Osteocyte (in vitro differentiated cells): Measurements from ENCODE around the gene F12. TPM values are rescaled to one million over a fixed set of nuclear protein-coding genes. Genes with fewer than 3 reads are reported as not detected.

Experiments used
- DNase-seq: peaks from one replicate; pipeline ENCODE4 v3.0.0; 2021; ENCODE audit warnings: mixed read lengths; ENCODE audit not compliant: unreplicated experiment; ENCODE audit errors: extremely low spot score
- H3K27ac Mint-ChIP-seq: one replicate; pipeline ENCODE4 v1.8.0; 2021; ENCODE audit warnings: mild to moderate bottlenecking, mixed read lengths; ENCODE audit not compliant: unreplicated experiment
- H3K27me3 Mint-ChIP-seq: one replicate; pipeline ENCODE4 v1.8.0; 2021; ENCODE audit warnings: mixed read lengths; ENCODE audit not compliant: unreplicated experiment
- H3K36me3 Mint-ChIP-seq: one replicate; pipeline ENCODE4 v1.8.0; 2021; ENCODE audit warnings: mixed read lengths; ENCODE audit not compliant: unreplicated experiment
- H3K4me1 Mint-ChIP-seq: one replicate; pipeline ENCODE4 v1.8.0; 2021; ENCODE audit warnings: mixed read lengths; ENCODE audit not compliant: unreplicated experiment
- H3K4me3 Mint-ChIP-seq: one replicate; pipeline ENCODE4 v1.8.0; 2021; ENCODE audit warnings: mild to moderate bottlenecking, moderate library complexity, mixed read lengths; ENCODE audit not compliant: unreplicated experiment
- H3K9me3 Mint-ChIP-seq: one replicate; pipeline ENCODE4 v1.8.0; 2021; ENCODE audit warnings: mixed read lengths; ENCODE audit not compliant: unreplicated experiment
- total RNA-seq: library from RNA; stranded (reverse); gene quantifications from 2 replicates; pipeline ENCODE4 v1.2.1, GENCODE V29; 2021
- TF ChIP-seq, protein P1 (sequence below): fragments of 200-600 bp; sonication (generic); IDR thresholded peaks from 2 replicates; pipeline ENCODE4 v1.5.0; 2021; ENCODE audit warnings: antibody characterized with exemption, mild to moderate bottlenecking, moderate library complexity

Gene F12
- total RNA-seq, 1 donor from 2014 or later: 1.5 TPM

DNA sequence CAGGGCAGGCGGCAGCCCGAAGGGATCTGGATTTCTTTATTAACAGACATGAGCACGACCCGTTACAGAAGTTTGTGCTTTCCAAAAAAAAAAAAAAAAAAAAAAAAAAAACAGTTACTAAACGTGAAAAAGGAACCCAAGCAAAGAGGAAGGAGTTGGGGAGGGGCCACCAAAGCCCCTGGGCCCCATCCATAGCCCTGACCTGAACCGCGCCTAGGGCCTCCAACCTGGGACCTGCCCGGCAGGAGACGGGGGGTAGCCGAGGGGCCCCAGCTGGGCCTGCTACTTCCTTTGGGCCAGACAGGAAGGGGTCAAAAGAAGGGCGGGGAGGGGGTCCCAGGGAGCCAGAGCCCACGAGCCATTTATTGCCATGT is 47.2 kb upstream of the F12 start:
- Mint-ChIP-seq H3K27ac (peak overlapping the region; percentile 86), H3K27me3 (no peaks in the 10 kb centered on the region), H3K9me3 (no peaks in the 10 kb centered on the region), H3K36me3 (peaks cover 8% of the 10 kb centered on the region), H3K4me1 (peaks cover 17% of the 10 kb centered on the region), H3K4me3 (no peak overlapping the region)
- TF ChIP-seq, protein P1, sequence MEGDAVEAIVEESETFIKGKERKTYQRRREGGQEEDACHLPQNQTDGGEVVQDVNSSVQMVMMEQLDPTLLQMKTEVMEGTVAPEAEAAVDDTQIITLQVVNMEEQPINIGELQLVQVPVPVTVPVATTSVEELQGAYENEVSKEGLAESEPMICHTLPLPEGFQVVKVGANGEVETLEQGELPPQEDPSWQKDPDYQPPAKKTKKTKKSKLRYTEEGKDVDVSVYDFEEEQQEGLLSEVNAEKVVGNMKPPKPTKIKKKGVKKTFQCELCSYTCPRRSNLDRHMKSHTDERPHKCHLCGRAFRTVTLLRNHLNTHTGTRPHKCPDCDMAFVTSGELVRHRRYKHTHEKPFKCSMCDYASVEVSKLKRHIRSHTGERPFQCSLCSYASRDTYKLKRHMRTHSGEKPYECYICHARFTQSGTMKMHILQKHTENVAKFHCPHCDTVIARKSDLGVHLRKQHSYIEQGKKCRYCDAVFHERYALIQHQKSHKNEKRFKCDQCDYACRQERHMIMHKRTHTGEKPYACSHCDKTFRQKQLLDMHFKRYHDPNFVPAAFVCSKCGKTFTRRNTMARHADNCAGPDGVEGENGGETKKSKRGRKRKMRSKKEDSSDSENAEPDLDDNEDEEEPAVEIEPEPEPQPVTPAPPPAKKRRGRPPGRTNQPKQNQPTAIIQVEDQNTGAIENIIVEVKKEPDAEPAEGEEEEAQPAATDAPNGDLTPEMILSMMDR: no peak
- DNase-seq: no peak

DNA sequence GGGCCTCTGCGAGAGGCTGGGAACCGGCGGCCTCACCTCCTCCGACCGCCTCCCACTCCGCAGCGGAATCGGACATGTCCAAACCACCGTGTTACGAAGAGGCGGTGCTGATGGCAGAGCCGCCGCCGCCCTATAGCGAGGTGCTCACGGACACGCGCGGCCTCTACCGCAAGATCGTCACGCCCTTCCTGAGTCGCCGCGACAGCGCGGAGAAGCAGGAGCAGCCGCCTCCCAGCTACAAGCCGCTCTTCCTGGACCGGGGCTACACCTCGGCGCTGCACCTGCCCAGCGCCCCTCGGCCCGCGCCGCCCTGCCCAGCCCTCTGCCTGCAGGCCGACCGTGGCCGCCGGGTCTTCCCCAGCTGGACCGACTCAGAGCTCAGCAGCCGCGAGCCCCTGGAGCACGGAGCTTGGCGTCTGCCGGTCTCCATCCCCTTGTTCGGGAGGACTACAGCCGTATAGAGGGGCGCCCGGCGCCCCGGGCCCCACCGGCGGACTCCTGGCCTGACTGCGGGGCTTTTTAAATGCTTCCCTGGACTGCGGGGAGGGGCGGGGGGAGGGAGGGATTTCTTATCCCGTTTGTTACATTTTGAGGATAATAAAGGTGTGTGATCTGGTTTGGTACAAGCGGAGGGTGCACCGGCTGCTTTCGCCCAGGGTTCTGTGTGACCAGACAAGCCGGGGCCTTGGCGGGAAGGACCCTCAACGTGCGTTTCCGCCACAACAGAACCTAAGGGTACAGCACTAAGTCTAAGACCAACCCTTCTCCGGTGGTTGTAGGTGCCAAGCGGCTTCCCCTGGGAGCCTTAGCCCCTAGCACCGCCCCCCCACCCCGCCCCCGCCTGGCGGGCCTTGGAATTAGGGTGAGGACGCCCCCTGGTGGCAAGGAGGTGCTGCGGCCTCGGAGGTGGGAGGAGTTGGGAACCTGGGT is 46.6 kb upstream of the F12 start:
- peaks cover 17% of the 10 kb centered on the region for H3K4me1 Mint-ChIP-seq
- H3K36me3 Mint-ChIP-seq: peaks cover 4% of the 10 kb centered on the region
- H3K27me3 Mint-ChIP-seq: no peaks in the 10 kb centered on the region
- H3K27ac Mint-ChIP-seq: peak overlapping the region; percentile 86
- peak; percentile 96 for DNase-seq
- TF ChIP-seq, protein P1: peak; percentile 95
- H3K9me3 Mint-ChIP-seq: no peaks in the 10 kb centered on the region
- peak overlapping the region; percentile 67 for H3K4me3 Mint-ChIP-seq

DNA sequence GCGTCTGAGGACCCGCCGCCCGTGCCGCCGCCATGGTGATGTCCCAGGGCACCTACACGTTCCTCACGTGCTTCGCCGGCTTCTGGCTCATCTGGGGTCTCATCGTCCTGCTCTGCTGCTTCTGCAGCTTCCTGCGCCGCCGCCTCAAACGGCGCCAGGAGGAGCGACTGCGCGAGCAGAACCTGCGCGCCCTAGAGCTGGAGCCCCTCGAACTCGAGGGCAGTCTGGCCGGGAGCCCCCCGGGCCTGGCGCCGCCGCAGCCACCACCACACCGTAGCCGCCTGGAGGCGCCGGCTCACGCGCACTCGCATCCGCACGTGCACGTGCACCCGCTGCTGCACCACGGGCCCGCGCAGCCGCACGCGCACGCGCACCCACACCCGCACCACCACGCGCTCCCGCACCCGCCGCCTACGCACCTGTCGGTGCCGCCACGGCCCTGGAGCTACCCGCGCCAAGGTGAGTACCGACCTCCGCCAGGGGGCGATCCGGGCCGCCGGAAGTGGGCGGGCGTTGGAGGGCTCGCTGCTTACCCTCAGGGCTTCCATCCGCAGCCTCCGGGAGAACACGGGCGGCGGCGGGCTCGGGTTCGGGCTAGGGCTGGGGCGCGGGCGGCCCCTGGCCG is 45.8 kb upstream of the F12 start:
- Mint-ChIP-seq H3K27me3 (no peaks in the 10 kb centered on the region), H3K9me3 (no peaks in the 10 kb centered on the region), H3K36me3 (peaks cover 4% of the 10 kb centered on the region), H3K4me3 (peak overlapping the region; percentile 64), H3K27ac (no peak overlapping the region), H3K4me1 (peaks cover 17% of the 10 kb centered on the region)
- TF ChIP-seq, protein P1: peak; percentile 75
- DNase-seq: peak; percentile 91

DNA sequence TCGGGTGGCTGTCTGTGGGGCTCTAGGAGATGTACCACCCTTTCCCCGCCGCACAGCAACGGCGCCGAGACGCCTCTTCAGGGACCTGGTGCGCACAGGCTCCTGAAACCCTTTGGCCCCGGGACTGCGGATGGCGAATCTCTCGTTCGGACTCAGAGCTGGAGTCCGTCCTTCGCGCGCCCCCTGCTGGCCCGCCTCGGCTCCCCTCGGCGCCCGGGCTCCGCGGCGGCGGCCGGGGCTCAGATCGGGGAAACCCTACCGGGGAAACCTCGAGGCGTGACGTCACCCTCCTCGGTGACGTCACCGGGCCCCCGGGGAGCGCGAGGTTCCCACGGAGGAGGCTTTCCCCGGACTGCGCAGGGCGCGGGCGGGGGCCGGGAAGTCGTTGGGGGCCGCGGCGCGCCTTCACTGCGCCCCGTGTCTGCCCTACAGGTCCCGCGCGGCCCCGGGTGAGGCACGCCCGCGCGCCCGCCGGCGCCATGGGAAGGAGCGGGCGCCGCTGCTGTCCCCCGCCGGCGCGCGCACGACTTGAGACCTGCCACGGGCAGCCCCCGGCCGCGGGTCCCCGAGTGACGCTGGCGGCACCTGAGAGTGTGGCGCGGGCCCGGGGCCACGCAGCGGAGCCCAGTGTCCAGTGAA is 45.2 kb upstream of the F12 start:
- TF ChIP-seq, protein P1: peak; percentile 95
- no peaks in the 10 kb centered on the region for H3K27me3 Mint-ChIP-seq
- H3K36me3 Mint-ChIP-seq: peaks cover 4% of the 10 kb centered on the region
- H3K9me3 Mint-ChIP-seq: no peaks in the 10 kb centered on the region
- peak; percentile 98 for DNase-seq
- no peak overlapping the region for H3K27ac Mint-ChIP-seq
- H3K4me3 Mint-ChIP-seq: peak overlapping the region; percentile 67
- peaks cover 17% of the 10 kb centered on the region for H3K4me1 Mint-ChIP-seq
